Dermis blood vessel endothelial cell (primary cell): Measurements from ENCODE around the gene TMEM127. TPM values are rescaled to one million over a fixed set of nuclear protein-coding genes. Genes with fewer than 3 reads are reported as not detected.
"Not testable (repeated sequence)": the region's sequence is repeated elsewhere in the genome, so short reads cannot be mapped to it uniquely, and the experiment has no call there.

Source experiments
- DNase-seq: peaks from one replicate; pipeline ENCODE4 v3.0.0; 2010
- total RNA-seq: library from RNA; depleted of rRNA; stranded (reverse); fragments of >200 nt; gene quantifications from 2 replicates; pipeline ENCODE4 v1.2.3, GENCODE V29; 2014

The TMEM127 gene, protein sequence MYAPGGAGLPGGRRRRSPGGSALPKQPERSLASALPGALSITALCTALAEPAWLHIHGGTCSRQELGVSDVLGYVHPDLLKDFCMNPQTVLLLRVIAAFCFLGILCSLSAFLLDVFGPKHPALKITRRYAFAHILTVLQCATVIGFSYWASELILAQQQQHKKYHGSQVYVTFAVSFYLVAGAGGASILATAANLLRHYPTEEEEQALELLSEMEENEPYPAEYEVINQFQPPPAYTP
- total RNA-seq = 24.7 and 32.0 TPM in 2 replicates

DNA sequence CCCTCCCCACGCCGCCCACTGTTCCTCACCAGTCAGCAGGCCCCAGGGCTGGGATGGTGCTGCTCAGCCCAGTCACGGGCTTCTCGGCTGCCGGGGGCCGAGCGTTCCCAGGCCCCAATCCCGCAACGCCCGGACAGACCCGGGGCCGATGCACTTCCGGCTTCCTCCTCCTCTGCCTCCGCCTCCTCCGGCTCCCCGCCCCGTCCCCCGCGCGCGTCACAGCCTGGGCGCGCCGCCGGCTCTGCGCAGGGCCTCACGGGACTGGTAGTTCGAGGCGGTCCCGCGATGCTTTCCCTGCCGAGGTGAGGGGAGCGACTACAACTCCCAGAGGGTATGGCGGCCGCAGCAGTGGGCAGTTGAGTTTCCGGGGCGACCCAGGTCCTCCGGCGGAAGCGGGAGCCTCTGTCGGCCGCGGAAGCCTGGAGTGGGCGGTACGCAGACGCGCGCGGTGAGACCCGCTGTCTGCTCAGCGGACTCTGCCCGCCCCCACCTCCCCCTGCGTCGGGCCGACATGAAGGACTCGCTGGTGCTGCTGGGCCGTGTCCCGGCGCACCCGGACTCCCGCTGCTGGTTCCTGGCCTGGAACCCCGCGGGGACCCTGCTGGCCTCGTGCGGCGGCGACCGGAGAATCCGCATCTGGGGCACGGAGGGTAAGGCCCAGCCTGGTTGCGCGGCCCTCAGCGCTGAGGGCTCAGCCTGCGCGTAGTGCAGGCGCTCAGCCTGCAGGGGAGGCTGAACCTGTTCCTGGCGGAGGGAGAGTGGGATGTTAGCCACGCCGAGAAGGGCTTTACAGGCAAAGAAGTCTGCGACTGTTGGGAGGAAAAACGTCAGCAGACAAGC is at the start of gene TMEM127, which contains the start of gene CIAO1:
TMEM127 (minus strand) TSS at position 158 of the 840 bp plus-strand sequence. CDS start 616 bp downstream, outside the sequence.
CIAO1 (plus strand) TSS at position 386 of the 840 bp plus-strand sequence; CDS start at position 512, 126 bp downstream.
- peak; percentile 99 for DNase-seq

DNA sequence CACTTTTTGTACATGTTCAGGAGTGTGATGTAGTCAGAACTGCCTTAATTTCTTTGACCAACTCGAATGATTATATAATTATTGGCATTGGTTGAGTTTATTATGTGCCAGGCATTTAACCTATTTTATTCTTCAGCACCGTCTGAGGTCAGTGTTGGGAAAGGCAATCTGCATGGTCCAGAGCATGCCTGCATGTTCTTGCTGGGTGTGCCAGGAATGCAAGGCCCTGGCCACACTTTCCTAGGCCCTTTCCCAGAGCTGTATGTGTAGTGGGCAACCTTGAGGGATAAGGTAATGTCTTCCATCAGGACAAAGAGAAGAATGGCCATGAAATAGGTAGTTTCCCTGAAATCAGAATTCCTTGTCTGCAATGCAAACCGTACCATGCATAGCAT is 49.2 kb upstream of the TMEM127 start:
- DNase-seq = no peak

DNA sequence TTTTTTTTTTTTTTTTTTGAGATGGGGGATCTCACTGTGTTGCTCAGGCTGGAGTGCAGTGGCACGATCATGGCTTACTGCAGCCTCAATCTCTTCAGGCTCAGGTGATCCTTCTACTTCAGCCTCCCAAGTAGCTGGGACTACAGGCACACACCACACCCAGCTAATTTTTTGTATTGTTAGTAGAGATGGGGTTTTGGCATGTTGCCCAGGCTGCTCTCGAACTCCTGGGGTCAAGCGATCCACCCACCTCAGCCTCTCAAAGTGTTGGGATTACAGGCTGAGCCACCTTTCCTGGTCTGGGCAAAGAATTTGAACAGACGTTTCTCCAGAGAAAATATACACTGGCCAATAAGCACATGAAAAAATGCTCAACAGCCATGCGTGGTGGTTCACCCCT is 42.5 kb upstream of the TMEM127 start:
- DNase-seq = no peak

DNA sequence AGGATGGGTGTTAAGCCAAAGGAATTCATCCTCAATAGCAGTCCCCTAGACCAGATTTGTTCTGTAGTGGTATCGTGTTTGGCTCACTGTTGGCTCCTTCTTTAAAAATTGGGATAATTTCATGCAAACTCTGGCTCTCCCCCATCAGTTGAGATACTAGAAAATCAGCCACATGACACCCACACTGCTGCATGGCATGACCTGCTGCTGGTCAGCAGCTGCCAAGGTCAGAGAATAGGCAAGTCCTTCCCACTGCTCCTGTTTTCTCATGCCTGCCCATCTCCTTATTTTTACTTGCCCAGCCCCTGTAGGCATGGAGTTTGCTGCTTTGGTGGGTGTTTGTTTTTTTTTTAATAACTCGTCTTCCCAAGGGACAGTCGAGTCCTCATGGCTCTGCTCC is 40.6 kb upstream of the TMEM127 start:
- DNase-seq = no peak

DNA sequence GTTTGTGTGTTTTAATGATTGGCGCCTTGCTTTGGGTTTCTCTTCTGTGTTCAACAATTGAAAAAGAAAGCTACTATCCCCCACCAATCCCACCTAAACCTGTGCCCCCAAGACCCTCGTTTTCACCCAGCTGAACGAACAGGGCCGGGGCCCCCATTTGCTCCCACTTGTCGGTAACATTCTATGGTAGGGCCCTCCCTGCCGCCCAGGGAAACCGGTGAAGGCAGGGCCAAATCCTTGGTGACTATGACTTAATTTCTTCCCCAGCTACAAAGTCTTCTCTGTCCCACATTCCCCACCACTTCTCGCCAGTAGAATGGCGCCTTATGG is 40.1 kb upstream of the TMEM127 start:
- peak; percentile 3 for DNase-seq

DNA sequence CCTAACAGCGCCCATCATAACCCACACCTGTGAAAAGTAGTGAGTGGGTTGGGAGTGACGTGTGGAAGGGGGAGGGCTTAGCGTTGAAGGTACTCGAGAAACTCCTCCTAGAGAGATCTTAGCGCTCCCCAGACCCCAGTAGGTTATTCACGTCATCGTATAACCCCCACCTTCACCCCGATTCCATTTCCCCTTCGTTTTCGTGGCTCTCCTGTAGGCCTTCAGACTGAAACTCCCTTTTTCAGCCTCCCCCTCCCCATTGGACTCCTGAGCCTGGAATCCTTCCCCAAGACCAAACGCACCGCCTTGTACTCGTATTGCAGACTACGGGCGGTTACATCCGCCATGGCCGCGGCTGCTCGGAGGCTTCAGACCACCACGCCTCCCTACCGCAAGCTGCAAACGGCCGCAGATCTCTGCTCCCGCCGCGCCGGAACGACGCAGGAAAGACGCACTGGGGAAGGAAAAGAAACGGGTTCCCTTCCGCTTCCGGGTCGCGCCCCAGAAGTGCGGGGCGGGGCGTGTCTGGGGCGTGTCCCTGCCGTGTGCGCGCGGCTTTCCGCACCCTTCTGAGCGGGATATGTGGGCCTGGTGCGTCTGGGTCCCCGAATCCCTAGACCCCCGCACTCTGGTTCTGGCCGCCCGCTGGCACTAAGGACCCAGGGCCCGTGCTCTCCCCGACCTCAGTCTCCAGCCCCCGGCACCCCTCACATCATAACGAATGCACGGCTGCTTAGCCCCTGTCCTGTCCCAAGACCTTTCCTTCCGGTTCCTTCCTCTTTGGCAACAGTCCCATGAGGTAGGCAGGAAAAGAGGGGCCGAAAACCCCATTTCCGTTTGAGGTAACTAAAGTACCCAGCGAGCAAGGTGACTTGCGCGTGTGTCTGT is 39.5 kb upstream of the TMEM127 start, which contains the start of gene SNRNP200:
SNRNP200 (minus strand) TSS at position 456 of the 888 bp plus-strand sequence; CDS start at position 347, 109 bp downstream.
- DNase-seq = peak; percentile 76

DNA sequence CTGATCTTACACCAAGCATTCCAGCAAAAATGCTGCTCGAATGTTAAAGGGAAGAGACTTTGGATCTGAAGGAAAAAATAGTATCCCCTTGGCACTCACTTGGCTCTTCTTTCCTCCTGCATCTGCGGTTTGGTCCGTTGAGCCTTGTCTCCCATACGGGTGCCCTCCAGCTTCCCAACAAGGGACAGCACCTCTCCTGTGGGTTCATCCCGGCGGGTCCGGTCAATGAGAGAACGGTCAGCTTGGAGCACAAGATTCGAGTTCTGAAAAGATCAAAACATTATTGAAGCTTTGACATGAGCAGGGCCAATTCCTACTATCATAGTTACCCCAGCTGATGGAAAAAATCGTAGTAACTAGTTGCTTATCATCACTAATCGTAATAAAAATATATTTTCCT is 38.8 kb upstream of the TMEM127 start:
- no peak for DNase-seq

DNA sequence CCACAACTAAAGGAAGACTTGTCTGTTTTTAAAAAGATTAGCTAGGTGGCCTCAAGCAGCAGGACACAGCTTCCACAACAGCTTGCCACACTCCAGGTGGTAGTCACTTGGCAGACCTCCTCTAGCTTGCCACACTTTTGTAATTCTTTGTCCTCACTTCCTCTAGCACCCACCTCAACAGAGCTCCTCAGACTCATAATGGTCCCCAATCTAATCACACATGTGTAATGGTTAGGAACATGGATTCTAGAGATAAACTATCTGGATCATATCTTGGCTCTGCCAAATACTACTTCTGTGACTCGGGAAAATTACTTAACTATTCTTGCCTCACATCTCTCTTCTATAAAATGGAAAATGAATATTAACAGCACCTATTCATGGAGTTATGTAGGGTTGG is 36.1 kb upstream of the TMEM127 start:
- no peak for DNase-seq

DNA sequence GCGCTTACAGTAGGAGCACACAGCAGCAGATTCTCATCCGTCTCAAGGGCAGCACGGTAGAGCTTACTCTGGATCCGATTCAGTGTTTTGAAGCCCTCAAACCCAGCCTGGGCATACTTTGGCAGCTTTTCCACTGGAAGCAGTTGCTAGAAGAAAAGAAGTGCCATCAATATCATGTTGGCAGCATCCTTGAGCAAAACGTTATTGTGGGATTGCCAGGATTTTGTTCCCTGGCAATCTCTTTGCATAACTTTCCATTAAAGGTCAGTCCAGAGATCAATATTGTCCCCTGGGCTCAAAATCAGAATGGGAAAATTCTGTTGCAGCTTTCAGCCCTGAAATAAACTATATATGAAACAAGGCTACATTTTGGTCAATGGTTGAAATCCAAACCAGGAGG is 31.1 kb upstream of the TMEM127 start:
- no peak for DNase-seq

DNA sequence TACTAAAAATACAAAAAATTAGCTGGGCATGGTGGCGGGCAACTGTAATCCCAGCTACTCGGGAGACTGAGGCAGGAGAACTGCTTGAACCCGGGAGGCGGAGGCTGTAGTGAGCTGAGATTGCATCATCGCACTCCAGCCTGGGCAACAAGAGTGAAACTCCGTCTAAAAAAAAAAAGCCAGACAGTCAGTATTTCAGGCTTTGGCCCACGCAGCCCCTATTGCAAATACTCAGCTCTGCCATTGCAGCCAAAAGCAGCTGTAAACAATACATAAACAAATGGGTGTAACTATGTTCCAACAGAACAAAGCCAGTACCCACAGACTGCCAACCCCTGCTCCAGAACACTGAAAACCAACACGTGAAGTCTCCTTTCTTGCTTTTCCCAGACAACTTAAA is 28.5 kb upstream of the TMEM127 start:
- DNase-seq = not testable (repeated sequence)

DNA sequence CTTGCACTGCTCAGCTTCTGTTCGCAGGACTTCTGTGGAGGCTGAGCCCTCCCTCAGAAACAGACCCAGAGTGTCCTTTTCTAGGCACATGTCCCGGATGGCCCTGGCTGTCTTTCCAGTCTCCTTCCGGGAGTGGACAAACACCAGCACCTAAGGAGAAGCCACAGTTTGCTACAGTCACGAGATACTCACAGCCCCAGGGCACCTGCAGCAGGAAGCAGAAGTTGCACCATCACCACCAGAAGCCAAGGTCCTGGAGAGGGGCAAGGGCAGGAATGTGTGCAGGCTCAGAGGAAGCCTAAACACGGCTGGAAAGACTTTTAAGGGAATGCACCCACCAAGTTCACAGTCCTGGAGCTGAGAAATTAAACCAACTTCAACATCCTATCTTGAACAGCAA is 26.0 kb upstream of the TMEM127 start:
- no peak for DNase-seq

DNA sequence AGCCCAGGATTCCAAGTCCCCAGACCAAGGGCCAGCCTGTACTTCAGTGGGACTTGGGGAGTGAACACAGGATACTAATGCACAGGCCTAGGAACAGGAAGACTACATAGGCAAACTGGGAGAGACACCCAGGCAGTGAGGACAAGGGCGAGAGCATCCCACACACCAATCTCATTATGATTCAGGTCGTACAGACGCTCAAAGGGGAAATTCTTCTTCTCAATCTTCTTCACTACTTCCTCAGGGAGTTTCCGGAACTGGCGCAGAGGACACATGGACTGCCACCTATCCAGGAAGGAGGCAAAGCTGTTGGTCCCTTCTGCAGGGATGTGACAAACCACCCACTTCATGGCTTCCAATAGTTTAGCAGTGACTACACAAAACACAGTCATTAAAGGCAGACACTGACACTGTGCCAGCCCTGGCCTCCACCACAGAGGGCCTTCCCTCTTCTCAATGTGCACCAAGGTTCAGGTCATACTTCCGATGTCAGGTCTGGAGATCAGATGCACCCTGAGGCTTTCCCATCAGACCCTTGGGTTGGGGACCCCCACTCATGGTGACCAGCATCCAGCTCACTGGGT is 21.6 kb upstream of the TMEM127 start:
- no peak for DNase-seq

DNA sequence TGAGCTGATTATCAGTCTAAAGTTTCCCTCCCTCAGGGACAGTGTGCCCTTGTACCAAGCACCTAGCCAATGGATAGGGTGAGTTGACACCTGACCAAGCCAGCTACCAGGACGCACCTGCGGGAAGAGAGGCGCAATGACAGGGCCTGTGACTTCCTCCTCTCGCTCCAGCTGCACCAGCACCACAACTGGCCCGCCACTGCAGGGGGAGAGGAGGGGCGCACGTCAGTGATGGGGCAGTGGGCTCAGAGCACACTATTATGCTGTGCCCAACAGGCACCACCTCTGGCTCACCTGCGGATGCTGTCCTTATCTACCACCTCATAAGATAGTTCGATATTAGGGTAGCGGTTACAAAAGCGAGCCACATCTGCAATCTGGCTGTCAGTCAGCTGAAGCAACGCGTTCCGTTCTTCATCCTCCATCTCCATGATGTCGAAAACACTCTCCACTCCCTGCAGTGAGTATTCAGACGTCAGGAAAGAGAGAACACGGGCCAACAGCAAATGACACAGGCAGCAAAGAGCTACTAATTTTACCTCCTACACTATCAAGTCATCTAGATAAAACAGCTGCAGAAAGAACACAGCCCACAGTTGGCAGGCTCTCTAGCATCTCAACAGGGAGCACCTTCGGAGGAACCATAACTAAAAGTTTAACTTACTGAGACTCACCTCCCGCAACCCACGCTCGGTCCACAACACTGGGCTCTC is 11.1 kb upstream of the TMEM127 start:
- no peak for DNase-seq

DNA sequence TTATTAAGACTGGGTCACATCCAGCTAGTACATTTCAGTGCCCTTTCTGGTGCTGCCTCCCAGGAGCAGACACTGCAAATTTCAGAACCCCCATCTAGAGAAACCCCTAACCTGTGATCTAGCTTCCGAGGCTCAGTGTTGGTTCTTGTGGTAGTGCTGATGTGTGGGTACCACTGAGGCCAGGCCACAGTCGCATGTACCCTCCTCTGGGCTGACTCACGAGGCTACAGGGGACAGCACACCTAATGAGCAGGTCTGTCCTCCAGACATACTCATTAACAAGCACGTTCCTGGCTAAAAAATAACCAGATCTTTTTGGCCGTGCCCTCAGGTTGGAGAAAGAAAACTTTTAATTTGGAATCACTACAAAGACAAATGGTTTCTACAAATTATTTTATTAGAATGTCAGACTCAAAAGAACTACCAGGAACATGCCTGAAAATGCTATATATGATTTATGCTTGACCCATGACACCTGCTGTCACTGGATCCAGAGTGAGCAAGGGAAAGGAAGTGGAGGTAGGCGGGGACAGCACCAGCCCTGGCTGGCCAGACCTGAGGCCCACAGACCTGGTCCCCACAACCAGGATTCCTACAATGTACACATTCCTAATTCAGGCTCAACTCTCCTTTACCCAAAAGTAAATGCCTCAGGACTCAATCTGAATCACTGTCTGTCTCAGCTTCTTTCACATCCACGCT is 8.7 kb upstream of the TMEM127 start:
- DNase-seq = no peak

DNA sequence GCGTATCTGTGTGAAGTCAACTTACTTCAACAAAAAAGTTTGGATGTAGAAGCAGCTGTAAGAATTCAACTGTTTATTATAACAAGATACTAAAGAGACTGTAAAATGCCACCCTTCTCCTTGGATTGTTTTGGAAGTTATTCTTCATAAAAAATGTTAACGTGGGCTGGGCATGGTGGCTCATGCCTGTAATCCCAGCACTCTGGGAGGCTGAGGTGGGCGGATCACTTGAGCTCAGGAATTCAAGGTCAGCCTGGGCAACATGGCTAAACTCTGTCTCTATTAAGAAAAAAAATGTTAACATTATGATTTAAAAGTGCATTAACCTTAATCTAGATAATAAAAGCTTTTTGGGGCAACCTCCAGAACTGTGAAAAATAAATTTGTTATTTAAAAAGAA is 8.0 kb upstream of the TMEM127 start:
- no peak for DNase-seq

DNA sequence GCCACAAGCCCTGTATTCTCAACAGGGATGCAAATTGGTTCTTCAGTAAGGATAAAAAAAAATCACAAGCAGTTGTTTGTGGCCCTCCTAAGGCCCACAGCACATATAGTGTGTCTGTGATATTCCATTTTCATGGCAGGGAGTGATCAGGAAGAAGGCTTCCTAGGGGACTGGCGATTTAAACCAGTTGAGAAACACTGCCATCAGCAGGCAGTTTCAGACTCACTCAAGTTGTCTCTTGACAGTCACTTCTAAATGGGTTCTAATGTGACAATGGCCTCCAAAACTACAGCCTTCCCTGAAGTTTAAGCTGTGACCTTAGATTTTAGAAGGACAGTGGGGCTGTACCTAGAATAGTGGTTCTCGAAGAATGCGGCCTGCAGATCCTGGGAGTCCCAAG is 6.2 kb upstream of the TMEM127 start:
- DNase-seq = peak; percentile 19

DNA sequence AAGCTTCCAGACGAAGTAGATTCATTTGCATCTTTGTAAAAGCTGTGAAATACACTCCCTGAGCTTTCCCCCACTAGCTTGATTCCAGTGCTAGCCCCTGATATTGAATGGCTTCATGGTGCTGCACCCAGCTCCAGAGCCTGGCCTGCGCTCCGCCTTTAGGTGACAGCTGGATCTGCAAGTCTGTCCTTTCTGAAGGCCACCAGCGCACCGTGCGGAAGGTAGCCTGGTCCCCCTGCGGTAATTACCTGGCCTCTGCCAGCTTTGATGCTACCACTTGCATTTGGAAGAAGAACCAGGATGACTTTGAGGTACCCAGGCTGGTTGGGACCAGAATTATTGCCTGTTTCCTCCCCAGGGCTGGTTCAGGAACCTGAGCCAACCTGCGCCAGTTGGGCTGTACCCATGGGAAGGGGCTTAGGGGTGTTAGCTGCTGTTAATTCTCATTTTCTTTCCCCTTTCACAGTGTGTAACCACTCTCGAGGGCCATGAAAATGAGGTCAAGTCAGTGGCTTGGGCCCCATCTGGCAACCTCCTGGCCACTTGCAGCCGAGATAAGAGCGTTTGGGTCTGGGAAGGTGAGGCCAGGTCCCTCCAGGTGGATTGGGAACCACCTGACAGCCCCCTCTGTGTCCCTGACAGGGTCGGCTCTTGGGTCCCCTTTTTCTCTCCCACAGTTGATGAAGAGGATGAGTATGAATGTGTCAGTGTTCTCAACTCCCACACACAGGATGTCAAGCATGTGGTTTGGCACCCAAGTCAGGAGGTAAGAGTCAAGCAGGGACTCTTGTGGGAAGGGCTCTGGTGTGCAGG is 1.6 kb upstream of the TMEM127 start:
- DNase-seq = peak; percentile 62

DNA sequence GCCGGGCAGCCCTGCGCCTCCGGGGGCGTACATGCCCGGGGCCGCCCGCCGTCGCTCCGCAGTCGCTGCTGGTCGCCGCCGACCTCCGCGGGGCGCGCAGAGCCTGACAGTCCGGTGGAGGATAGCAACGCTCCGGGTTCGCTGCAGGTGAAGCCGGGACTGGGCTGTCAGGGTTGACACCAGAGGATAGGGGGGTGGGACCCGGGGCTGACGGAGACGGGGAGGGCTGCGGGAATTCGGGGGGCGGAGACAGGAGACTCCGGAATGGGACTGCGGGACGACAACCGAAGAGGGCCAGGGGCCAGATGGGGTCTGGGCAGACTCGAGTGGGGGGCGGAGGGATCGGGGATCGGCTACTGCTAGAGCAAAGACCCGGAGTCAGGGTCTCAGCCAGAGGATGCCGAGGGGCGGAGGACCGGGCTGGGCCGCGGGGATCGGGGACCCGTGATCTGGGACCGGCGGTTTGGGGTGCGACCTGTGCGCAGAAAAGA is 403 bp downstream of the TMEM127 start:
- peak; percentile 50 for DNase-seq

DNA sequence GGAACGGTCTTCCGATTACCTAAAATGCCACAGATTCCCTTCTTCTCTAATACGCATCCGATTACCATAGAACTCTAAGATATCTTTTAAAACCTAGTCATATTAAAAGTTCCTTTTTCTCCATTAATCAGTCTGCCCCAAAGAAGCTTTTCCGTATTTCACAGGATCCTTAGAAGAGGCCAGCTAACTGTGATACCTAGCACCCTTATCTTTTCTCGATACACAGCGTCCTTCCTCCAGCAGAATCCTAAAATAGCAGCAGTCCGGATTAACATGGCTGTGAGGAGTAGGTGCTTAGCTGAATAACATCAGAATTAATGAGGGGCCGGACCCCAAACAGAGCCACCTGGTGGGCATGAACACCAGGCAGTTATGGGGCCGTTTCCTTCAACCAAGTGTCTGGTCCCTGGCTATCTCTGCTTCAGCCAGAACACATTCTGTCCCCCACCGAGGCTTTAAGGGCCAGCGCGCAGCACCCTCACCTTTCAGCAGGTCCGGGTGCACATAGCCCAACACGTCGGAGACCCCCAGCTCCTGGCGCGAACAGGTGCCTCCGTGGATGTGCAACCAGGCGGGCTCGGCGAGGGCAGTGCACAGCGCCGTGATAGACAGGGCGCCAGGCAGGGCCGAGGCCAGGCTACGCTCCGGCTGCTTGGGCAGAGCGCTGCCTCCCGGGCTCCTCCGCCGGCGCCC is 995 bp downstream of the TMEM127 start:
- peak; percentile 77 for DNase-seq

DNA sequence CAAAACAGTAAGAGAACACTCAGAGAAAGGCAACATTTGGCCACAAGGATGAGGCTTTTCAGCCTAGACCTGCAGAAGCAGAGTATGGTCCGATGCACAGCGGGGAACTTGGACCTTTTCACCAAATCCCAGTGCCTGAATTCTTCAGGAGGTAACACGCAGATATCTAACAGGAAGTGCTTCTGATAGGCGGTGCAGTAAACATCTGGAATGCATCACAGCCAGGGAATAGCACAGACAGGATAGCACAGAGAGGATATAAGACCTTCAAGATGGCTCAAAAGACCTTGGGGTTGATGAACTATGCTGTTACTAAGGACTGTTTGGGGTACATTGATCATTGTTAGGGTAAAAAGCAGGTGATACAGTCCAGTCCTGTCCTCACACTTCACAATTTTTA is 1.7 kb downstream of the TMEM127 start:
- no peak for DNase-seq
